HPDE6-E6E7 (cell line): Measurements from ENCODE around the gene ADGRG3.

ENCODE experiments used
- DNase-seq: peaks from one replicate; pipeline ENCODE4 v3.0.0; 2011; ENCODE audit warnings: missing footprints; ENCODE audit errors: extremely low spot score

Gene ADGRG3

GRCh38 chr16:57630931-57631845 is 36.9 kb upstream of the ADGRG3 start:
- DNase-seq = no peak

GRCh38 chr16:57632568-57632967 is 35.5 kb upstream of the ADGRG3 start:
- DNase-seq = no peak

DNA sequence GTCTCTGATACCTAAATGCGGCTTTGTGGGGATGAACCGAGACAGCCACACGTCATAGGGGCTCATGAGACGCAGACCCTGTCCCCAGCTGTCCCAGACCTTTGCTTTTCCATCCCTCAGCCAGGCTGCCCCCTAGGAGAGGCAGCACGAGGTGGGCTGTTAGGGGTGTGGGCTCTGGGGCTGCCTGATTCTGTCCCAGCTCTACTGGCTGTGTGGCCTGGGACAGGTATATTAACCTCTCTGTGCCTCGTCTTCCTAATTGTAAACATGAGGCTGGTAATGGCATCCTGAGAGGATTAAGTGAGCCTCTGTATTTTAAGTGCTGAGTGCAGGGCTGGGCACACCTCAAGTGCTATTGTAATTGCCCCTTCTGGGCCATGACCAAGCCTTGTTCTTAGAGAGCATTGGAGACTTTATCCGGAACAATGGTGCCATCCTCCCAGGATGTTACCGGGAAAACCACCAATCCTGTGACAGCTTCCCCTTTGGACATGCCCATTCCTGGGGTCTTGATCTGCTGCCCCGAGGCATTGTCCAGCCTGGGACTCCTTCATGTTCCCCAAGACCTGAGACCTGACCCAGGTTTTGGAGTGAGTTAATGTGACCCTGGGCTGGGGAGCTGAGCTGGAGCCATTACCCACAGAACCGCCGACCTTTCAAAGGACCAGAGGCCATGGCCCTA is 34.6 kb upstream of the ADGRG3 start:
- no peak for DNase-seq

DNA sequence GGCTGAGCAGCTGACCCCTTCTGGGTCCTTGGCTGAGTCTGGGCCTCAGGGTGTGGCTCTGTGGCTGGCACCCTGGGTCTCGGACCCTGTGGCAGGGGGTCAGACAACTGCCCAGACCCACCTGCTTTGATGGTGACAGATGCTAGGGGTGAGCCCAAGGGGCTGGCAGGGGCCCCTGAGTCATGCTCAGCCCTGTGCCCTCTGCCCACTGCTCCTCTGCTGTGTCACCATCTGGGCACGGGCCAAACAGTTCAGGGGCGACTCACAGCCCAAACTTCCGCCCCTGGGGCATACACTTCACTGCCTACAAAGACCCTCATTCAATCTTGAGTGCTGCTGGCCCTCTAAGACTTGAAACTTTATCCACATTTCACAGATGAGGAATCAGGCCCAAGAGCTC is 33.9 kb upstream of the ADGRG3 start:
- DNase-seq = no peak

- no peak for DNase-seq
Measured at GRCh38 chr16:57635266-57636097, 32.6 kb upstream of the ADGRG3 start.

DNA sequence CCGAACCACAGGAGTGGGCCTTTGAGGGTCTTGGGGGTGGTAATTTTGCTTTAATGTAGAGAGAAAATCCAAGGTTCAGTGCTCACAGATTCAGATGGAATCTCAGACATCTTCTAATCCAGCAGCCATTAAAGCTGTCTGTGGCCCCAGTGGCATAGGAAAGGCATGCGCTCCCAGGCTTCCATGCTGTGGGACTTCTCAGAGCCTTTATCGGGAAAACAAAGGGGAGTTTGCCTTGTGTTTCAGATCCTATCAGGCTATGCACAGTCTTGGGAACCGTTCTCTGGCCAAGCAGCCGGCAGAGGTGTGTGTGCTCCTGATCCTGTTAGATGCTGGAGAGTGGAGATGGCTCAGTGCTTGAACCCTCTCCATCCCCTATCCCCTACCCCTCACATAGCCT is 31.9 kb upstream of the ADGRG3 start:
- no peak for DNase-seq

GRCh38 chr16:57637020-57637419 is 31.1 kb upstream of the ADGRG3 start:
- DNase-seq = no peak

- DNase-seq = no peak
Measured at GRCh38 chr16:57637424-57637823, 30.7 kb upstream of the ADGRG3 start.

GRCh38 chr16:57637965-57638364 is 30.1 kb upstream of the ADGRG3 start:
- DNase-seq = no peak

DNA sequence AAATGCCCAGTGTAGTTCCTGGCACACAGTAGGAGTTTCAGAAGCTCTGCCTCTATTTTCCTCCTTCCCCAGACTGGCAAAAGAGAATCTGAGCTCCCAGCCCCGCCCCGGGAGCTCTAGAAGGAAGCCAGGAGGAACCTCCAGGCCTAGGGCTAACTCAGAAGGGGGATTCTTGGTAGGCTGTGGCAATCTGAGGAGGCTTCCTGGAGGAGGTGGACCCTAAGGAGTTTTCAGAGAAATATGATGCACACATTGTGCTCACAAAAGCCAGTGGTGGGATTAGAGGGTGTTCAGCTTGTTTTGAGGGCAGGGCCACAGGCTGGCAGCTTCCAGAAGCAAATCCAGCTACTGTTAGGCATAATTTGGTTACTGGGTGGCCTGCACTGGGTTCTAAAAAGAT is 29.7 kb upstream of the ADGRG3 start:
- DNase-seq = no peak

DNA sequence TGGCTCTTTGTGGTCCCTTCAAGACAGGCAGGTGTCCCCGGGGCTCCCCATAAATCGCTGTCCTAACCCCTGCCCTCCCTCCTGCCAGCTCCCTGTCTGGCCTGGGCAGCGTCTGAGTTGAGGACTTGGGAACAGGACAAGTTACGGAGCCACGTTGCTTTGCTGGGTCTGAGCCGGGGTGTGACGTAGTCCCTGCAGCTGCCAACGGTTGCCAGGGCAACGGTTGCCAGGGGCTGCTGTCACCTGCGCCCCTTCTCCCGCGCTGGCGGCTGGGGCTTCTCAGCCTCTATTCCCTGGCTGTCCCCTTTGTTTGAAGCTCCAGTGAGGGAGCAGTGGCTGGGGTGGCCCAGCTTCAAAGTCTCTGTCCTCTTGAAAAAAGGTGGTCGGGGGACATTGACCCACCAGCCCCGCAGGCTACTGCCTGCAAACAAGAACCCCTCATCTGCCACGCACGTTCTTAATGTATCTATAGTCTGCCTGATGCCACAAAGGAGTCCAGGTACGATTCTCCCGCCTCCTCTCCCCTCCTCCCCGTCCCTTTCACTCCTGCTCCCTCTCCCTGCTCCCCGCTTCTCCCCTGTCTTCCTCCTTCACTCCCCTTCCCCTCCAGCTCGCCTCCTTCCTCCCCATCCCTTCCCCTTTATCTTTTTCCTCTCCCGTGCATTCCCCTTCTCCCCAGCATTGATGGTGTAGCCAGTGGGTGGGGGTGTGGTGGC is 28.8 kb upstream of the ADGRG3 start:
- DNase-seq = no peak

DNA sequence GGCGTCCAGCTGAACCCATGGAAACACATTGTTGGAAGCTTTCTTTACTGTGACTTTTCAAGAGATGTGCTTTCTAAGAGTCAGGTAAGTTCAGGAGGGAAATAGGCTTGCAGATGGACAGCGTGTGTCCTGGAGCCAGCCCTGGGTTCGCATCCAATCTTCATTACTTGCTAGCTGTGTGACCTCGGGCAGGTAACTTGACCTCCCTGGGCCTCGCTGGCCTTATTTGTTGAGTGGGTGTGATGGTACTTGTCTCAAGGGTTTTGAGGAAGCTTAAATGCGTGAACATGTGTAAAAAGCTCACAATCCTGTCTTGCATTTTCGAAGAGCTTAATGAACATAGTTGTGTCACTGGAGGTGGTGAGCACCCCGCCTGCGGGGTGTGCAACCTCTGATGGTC is 27.9 kb upstream of the ADGRG3 start:
- DNase-seq = no peak

- DNase-seq = no peak
Measured at GRCh38 chr16:57640612-57641011, 27.5 kb upstream of the ADGRG3 start.

DNA sequence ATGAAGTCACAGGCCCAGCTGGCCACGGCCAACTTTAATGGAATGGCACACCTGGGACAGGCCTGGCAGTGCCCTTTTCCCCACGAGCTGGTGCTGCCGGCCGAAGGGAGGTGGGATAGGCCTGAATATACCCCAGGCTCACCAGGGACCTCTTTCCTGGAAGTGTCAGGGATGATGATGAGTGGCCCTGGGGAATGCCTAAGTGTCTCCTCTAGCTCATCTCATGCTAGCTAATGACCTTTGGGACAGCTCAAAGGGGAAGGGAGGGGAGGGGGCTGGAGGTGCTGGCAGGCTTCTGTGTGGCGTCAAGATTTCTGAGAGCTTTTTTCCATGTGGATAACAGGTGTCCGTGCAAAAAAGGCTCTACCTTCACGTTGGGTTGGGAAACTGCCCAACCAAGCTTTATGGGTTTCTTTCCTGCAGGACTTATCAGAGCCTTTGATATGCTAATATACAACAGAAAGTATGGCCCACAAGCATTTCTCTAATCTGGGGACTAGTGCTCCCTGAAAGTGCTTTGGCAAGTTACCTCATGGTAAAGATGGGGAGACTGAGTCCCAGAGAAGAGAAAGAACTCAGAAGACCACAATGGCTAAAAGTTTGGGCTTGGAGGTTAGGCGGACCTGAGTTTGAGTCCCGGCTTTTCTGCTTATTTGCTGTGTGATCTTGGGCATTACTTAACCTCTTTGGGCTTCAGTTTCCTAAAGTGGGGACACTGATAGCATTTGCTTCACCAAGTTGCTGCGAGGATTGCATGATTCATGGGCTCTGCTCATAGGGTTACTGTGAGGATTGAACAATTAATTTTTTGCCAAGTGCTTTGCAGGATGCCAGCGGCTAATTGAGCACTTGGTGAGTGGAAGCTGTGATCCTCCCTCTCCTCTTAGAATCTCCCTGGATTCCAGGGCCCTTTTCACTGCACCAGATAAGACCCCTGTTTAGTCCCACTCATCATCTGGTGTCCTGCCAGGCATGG is 25.7 kb upstream of the ADGRG3 start:
- DNase-seq = no peak

DNA sequence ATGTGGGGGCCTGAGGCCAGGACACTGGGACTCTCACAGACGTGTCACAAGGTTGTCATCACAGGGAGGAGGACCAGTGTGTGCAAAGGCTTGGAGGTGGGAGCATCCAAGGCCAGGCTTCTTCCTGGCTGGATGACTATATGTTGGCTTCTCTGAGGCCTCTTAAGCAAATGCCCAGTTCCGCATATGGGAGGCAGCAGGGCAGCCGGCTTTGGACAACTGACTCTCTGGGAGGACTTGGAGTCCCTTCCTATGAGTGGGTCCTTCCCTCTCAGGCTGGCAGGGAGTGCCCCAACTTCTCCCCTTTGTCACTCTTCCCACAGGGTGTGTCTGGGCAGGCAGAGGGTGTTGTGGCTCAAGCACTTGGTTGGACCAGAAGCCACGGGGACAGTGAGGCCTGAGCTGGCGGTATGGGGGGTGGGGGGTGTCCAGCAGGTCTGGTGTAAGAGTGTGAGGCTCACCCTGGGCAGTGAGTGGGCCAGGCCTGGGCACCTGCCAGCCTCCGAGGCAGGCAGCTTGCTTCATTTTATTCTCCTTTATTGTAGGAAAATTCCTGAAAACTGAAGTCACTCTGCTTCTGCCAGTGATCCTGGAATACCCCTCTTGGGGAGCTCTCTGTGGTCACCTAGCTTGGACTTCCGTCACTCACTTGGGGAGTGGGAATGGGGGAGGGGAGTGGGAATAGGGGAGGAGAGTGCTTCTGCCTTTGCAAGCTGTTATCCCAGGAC is 24.8 kb upstream of the ADGRG3 start:
- DNase-seq = no peak

DNA sequence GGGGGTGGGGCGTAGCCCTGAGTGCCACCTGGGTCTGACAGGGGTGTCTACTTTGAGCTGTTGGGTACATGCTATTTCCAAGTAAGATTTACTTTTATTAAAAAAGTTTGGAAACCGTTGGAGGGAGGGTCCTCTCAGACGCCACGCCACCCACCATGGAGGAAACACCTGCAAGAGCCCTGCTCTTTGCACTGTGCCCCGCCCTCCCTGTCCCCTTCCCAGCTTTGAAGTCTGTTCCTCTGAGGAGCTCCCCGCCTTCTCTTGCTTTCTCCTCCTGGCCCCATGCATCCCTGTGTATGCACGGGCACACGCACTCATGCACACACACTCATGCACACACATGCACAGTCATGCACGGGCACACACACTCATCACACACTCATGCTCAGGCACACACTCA is 24.2 kb upstream of the ADGRG3 start:
- no peak for DNase-seq

DNA sequence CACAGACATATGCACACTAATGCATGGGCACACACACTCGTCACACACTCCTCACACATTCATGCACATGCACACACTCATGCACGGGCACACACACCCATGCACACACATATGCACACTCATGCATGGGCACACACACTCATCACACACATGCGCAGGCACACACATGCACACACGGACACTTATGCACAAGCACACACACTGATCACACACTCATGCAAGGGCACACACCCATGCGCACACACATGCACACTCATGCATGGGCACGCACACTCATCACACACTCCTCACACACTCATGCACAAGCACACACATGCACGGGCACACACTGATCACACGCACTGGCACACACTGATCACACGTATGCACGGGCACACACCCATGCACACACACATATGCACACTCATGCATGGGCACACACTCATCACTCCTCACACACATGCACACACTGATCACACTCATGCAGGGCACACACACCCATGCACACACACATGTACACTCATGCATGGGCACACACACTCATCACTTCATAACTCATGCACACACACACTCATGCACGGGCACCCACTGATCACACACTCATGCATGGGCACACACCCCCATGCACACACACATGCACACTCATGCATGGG is 23.6 kb upstream of the ADGRG3 start:
- no peak for DNase-seq

GRCh38 chr16:57645169-57645568 is 22.9 kb upstream of the ADGRG3 start:
- no peak for DNase-seq

- peak; percentile 34 for DNase-seq
Measured at GRCh38 chr16:57645691-57646387, 22.3 kb upstream of the ADGRG3 start.
